ENCODE measurements around the gene CUBN.

DNA sequence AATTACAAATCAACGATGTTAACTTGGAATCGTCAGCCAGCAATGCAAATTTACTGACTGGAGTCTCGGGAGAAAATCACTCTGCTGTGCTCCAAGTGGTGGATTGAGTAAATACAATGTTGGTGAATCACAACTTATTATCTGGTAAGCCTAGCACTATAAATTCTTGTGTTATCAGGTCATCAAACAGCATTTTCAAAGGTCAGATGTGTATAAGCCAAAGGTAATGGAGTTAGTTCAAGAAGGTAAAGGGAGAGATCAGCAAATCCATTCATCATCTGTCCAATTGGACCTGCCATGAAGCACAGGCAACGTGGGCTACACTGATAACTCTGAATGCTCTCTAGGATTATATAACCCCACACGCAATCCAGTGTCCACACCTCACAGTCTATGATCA lies 13.9 kb downstream of the CUBN start:
- TF ChIP-seq, protein P1, sequence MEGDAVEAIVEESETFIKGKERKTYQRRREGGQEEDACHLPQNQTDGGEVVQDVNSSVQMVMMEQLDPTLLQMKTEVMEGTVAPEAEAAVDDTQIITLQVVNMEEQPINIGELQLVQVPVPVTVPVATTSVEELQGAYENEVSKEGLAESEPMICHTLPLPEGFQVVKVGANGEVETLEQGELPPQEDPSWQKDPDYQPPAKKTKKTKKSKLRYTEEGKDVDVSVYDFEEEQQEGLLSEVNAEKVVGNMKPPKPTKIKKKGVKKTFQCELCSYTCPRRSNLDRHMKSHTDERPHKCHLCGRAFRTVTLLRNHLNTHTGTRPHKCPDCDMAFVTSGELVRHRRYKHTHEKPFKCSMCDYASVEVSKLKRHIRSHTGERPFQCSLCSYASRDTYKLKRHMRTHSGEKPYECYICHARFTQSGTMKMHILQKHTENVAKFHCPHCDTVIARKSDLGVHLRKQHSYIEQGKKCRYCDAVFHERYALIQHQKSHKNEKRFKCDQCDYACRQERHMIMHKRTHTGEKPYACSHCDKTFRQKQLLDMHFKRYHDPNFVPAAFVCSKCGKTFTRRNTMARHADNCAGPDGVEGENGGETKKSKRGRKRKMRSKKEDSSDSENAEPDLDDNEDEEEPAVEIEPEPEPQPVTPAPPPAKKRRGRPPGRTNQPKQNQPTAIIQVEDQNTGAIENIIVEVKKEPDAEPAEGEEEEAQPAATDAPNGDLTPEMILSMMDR (tag by site-specific recombination; IDR thresholded peaks at IDR 0.05), result no peak
- no peak for TF ChIP-seq ZNF248 (tag by site-specific recombination; IDR thresholded peaks at IDR 0.05)
- TF ChIP-seq ZBTB7A (tag by site-specific recombination; IDR thresholded peaks at IDR 0.05; ENCODE audit: low read depth), result no peak
- no peak for TF ChIP-seq YY1 (tag by site-specific recombination; IDR thresholded peaks at IDR 0.05)
- no peak for TF ChIP-seq ZNF549 (tag by site-specific recombination; IDR thresholded peaks at IDR 0.05)
- no peak for TF ChIP-seq ZNF558 (tag by site-specific recombination; IDR thresholded peaks at IDR 0.05)
- TF ChIP-seq ZNF561 (tag by site-specific recombination; IDR thresholded peaks at IDR 0.05; ENCODE audit: borderline replicate concordance), result no peak
- no peak for TF ChIP-seq ZNF184 (tag by site-specific recombination; IDR thresholded peaks at IDR 0.05)
- no peak for TF ChIP-seq ZBTB6 (tag by site-specific recombination; IDR thresholded peaks at IDR 0.05)
- no peak for TF ChIP-seq TCF7L2 (IDR thresholded peaks at IDR 0.05; ENCODE audit: borderline replicate concordance, low read depth, low read length)
- TF ChIP-seq ZBTB10 (tag by site-specific recombination; IDR thresholded peaks at IDR 0.05), result no peak
- TF ChIP-seq HOXC10 (CRISPR knock-in tag; IDR thresholded peaks at IDR 0.05), result no peak
- no peak for TF ChIP-seq ZNF211 (tag by site-specific recombination; IDR thresholded peaks at IDR 0.05; ENCODE audit: low read depth)
